GM12891 (cell line): ENCODE measurements around the gene MXI1.

Source experiments
- PAX5 ChIP-seq: IDR thresholded peaks from 2 replicates; pipeline ENCODE4 v1.6.1; 2011; ENCODE audit warnings: low read length, moderate library complexity, mild to moderate bottlenecking; ENCODE audit not compliant: insufficient read depth, severe bottlenecking
- POLR2A ChIP-seq: IDR thresholded peaks from 2 replicates; pipeline ENCODE4 v1.6.1; 2011; ENCODE audit warnings: low read depth, low read length, control low read depth
- POLR2AphosphoS5 ChIP-seq: IDR thresholded peaks from 2 replicates; pipeline ENCODE4 v1.6.1; 2011; ENCODE audit warnings: low read depth, low read length, control low read depth
- SPI1 ChIP-seq: IDR thresholded peaks from 2 replicates; pipeline ENCODE4 v1.6.1; 2011; ENCODE audit warnings: low read depth, low read length, control low read depth
- TAF1 ChIP-seq: IDR thresholded peaks from 2 replicates; pipeline ENCODE4 v1.6.1; 2011; ENCODE audit warnings: low read depth, low read length, control low read depth

DNA sequence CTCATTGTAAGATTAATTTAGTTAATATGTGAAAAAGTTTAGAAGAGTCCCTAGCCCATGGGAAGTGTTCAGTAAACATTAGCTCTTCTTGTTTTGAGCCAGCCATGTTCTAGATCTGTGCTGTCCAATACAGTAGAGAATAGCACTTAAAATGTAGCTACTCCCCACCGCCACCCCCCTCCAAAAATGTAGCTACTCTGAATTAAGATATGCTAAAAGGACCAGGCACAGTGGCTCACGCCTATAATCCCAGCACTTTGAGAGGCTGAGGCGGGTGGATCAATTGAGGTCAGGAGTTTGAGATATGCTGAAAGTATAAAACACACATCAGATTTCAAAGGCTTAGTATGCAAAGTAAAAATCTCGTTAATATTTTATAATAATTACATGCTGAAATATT lies 47.3 kb upstream of the MXI1 start:
- TF ChIP-seq POLR2AphosphoS5 = no peak
- TF ChIP-seq TAF1 = no peak
- TF ChIP-seq POLR2A = no peak
- TF ChIP-seq SPI1 = no peak
- TF ChIP-seq PAX5 = no peak
